ENCODE data around the gene CASZ1.

CASZ1 gene

GRCh38 chr1:10592373-10592772, 204.1 kb downstream of the CASZ1 start:
- no peak for DNase-seq (ENCODE audit: extremely low read depth in 1 of 2, low read depth in 1 of 2)

- DNase-seq (ENCODE audit: extremely low read depth in 1 of 2, low read depth in 1 of 2): no peak
These were observed 205.4 kb downstream of the CASZ1 start for GRCh38 chr1:10591010-10591409.

GRCh38 chr1:10589074-10589473, 207.4 kb downstream of the CASZ1 start:
- DNase-seq (ENCODE audit: extremely low read depth in 1 of 2, low read depth in 1 of 2): no peak

GRCh38 chr1:10588640-10589039, 207.8 kb downstream of the CASZ1 start:
- DNase-seq (ENCODE audit: extremely low read depth in 1 of 2, low read depth in 1 of 2): no peak

Data from activated CD8-positive, alpha-beta memory T cell treated with anti-CD3 and anti-CD28 coated beads for 1 hour (primary cell).